Measurements from ENCODE around the gene PGLYRP4. TPM values are rescaled to one million over a fixed set of nuclear protein-coding genes. Genes with fewer than 3 reads are reported as not detected.

The PGLYRP4 gene
- polyA plus RNA-seq, 2 of the 4 experiments (the other 2 are of a cell fraction): not detected

- WGBS (ENCODE audit: missing lambda C conversion rate): 8% methylated on average over 9 of the region's 9 CpGs
- no peak overlapping the region for H3K4me3 ChIP-seq
- H3K4me1 ChIP-seq: no peaks in the 10 kb centered on the region
- no peak overlapping the region for H3K27ac ChIP-seq
- FAIRE-seq: no peak
- TF ChIP-seq JUN (IDR thresholded peaks at IDR 0.05) (no peak), BHLHE40 (IDR thresholded peaks at IDR 0.05; ENCODE audit: low read depth, low read length) (no peak), CHD4 (IDR thresholded peaks at IDR 0.05; ENCODE audit: borderline replicate concordance) (no peak), HMGXB4 (CRISPR knock-in tag; IDR thresholded peaks at IDR 0.05; ENCODE audit: borderline replicate concordance) (no peak), HEYL (CRISPR knock-in tag; IDR thresholded peaks at IDR 0.05) (no peak), MAZ (IDR thresholded peaks at IDR 0.05; ENCODE audit: borderline replicate concordance, low read depth, low read length) (no peak), EHF (CRISPR knock-in tag; IDR thresholded peaks at IDR 0.05) (no peak), POLR2A (IDR thresholded peaks at IDR 0.05; ENCODE audit: low read length) (no peak), GATA3 (IDR thresholded peaks at IDR 0.05; ENCODE audit: borderline replicate concordance) (no peak), SREBF2 (IDR thresholded peaks at IDR 0.05) (no peak), CTCF (IDR thresholded peaks at IDR 0.05) (no peak), KDM5A (IDR thresholded peaks at IDR 0.05) (no peak), RARB (CRISPR knock-in tag; IDR thresholded peaks at IDR 0.05) (no peak), FOXS1 (CRISPR knock-in tag; IDR thresholded peaks at IDR 0.05) (no peak), BCL3 (IDR thresholded peaks at IDR 0.05) (no peak), MAFK (IDR thresholded peaks at IDR 0.05; ENCODE audit: partially characterized antibody) (no peak)
- H3K4me2 ChIP-seq: no peak overlapping the region
- no peak for DNase-seq (ENCODE audit: low read depth in 1 of 2, low spot score in 1 of 2)
- ChIA-PET CTCF (interaction anchor here (0.8 to 5.7 kb wide), 5 partner anchors 9 to 151 kb away, joined by 3 to 41 read pairs (median 4); no protein-coding TSS in a partner anchor), POLR2A (no interaction called here)
- H3K9me3 ChIP-seq: no peaks in the 10 kb centered on the region
- ATAC-seq: no peak
These were observed 4.6 kb downstream of the PGLYRP4 start for GRCh38 chr1:153343811-153344717.

- no peak overlapping the region for H3K4me3 ChIP-seq
- H3K27ac ChIP-seq: no peak overlapping the region
- H3K4me2 ChIP-seq: no peak overlapping the region
- POLR2A ChIA-PET: no interaction called here
- FAIRE-seq (no peak), DNase-seq (ENCODE audit: low read depth in 1 of 2, low spot score in 1 of 2) (no peak), ATAC-seq (no peak)
- H3K4me1 ChIP-seq: no peaks in the 10 kb centered on the region
- CTCF ChIA-PET: interaction anchor here (0.6 to 5.7 kb wide), 7 partner anchors 10 to 747 kb away, joined by 3 to 41 read pairs (median 3); no protein-coding TSS in a partner anchor
- no peak for TF ChIP-seq MYC (IDR thresholded peaks at IDR 0.05; ENCODE audit: borderline replicate concordance, low read length)
- no peak for TF ChIP-seq E2F6 (IDR thresholded peaks at IDR 0.05; ENCODE audit: borderline replicate concordance, low read depth)
- TF ChIP-seq HDAC2 (IDR thresholded peaks at IDR 0.05): no peak
- TF ChIP-seq RCOR1 (IDR thresholded peaks at IDR 0.05; ENCODE audit: low read depth, low read length): no peak
- no peak for TF ChIP-seq CBX8 (IDR thresholded peaks at IDR 0.05)
- no peak for TF ChIP-seq TFCP2L1 (CRISPR knock-in tag; IDR thresholded peaks at IDR 0.05)
- no peak for TF ChIP-seq PHF8 (IDR thresholded peaks at IDR 0.05; ENCODE audit: borderline replicate concordance, low read depth)
- no peak for TF ChIP-seq EP300 (IDR thresholded peaks at IDR 0.05)
- no peak for TF ChIP-seq HES2 (IDR thresholded peaks at IDR 0.05)
- TF ChIP-seq RAD21 (conservative IDR thresholded peaks at IDR 0.05 in 1 of 2, IDR thresholded peaks at IDR 0.05 in 1 of 2): no peak
- TF ChIP-seq JUN (IDR thresholded peaks at IDR 0.05): no peak
- no peak for TF ChIP-seq MAFK (IDR thresholded peaks at IDR 0.05; ENCODE audit: partially characterized antibody)
- 16% methylated on average over 5 of the region's 5 CpGs for WGBS (ENCODE audit: missing lambda C conversion rate)
- H3K9me3 ChIP-seq: no peaks in the 10 kb centered on the region
These were observed 5.5 kb downstream of the PGLYRP4 start for GRCh38 chr1:153343040-153343681.
